ENCODE data around the gene WFIKKN2. TPM values are rescaled to one million over a fixed set of nuclear protein-coding genes. Genes with fewer than 3 reads are reported as not detected.
A peak's percentile ranks its signal among the peaks of the same experiment; 100 is the strongest.

WFIKKN2 gene
- total and polyA plus RNA-seq, 10 of the 15 experiments (the other 5 are each of a cell fraction or from before 2014, with no cell fraction given) = 0.06 TPM; not detected in 9

- TF ChIP-seq RAD21 (IDR thresholded peaks at IDR 0.05; ENCODE audit: insufficient read depth, low read depth, low read length) = no peak
These were observed 26.6 kb downstream of the WFIKKN2 start (continued) for GRCh38 chr17:50861822-50862528.

- ChIA-PET CTCF (interaction anchor here (0.6 to 8.7 kb wide), 15 partner anchors 8 to 386 kb away, joined by 3 to 85 read pairs (median 3); no protein-coding TSS in a partner anchor), SMC1A (ENCODE audit: uncharacterized antibody, unreplicated experiment) (interaction anchor here (0.6 to 5.6 kb wide), 12 partner anchors 8 to 193 kb away, joined by 3 to 46 read pairs (median 4); no protein-coding TSS in a partner anchor), POLR2A (interaction anchor here (0.7 to 1.8 kb wide), 4 partner anchors 8 to 266 kb away, joined by 3 to 8 read pairs (median 4); no protein-coding TSS in a partner anchor), RAD21 (ENCODE audit: unreplicated experiment) (interaction anchor here (2.6 to 3.9 kb wide), 2 partner anchors 11 kb away, joined by 11 to 19 read pairs; no protein-coding TSS in a partner anchor)
- peaks cover 37% of the 10 kb centered on the region for H3K79me2 ChIP-seq (ENCODE audit: control insufficient read depth, insufficient read depth, low read length)
- no peak overlapping the region for H3K9ac ChIP-seq (ENCODE audit: control insufficient read depth, insufficient read depth, low read length)
- H3K36me3 ChIP-seq (ENCODE audit: control insufficient read depth in 2 of 2, insufficient read depth in 2 of 2, low read length in 1 of 2) = no peaks in the 10 kb centered on the region; a peak in 1 of 4 replicates
- H3K4me3 ChIP-seq = no peak overlapping the region
- H3K4me1 ChIP-seq (ENCODE audit: control insufficient read depth, insufficient read depth, low read length) = no peaks in the 10 kb centered on the region
- H3K27me3 ChIP-seq (replicated peaks in 1 of 2; ENCODE audit: control insufficient read depth in 2 of 2, insufficient read depth in 2 of 2, low read length in 1 of 2) = no peaks in the 10 kb centered on the region
- BruUV-seq (replicated peaks) = TSS peak; percentile 67
- no peak overlapping the region for H2AFZ ChIP-seq (ENCODE audit: control insufficient read depth, low read depth, low read length)
- ATAC-seq = no peak
- no peaks in the 10 kb centered on the region for H4K20me1 ChIP-seq (ENCODE audit: control insufficient read depth, insufficient read depth)
- 79% methylated on average over 11 of the region's 11 CpGs for WGBS (ENCODE audit: insufficient coverage, insufficient replicate concordance, low lambda C conversion rate, missing lambda C conversion rate)
- in situ Hi-C loops (cut with MboI) (loop anchor here (5.0 kb wide), 1 partner anchor 49 kb away; no protein-coding TSS in a partner anchor), intact Hi-C loops (cut with micrococcal nuclease; ENCODE audit: unreplicated experiment) (loop anchor here (10.0 kb wide), 1 partner anchor 391 kb away; no protein-coding TSS in a partner anchor)
- no peaks in the 10 kb centered on the region for H3K9me3 ChIP-seq (replicated peaks; ENCODE audit: control insufficient read depth, insufficient read depth, low read length)
- H3K4me2 ChIP-seq (ENCODE audit: control insufficient read depth, insufficient read depth) = peak overlapping the region; percentile 22; the same call in 1 of the 2 replicates
- DNase-seq (ENCODE audit: low read depth, low spot score) = no peak
- H3K27ac ChIP-seq (ENCODE audit: control insufficient read depth, insufficient read depth) = no peak overlapping the region
- FAIRE-seq = no peak
- TF ChIP-seq MYC (IDR thresholded peaks at IDR 0.05; ENCODE audit: insufficient read depth, insufficient read length, insufficient replicate concordance, low read length, severe bottlenecking) (no peak), JUND (IDR thresholded peaks at IDR 0.05; ENCODE audit: low read depth, low read length) (no peak), WRNIP1 (IDR thresholded peaks at IDR 0.05; ENCODE audit: borderline replicate concordance, low read depth, low read length) (no peak), NR2C2 (IDR thresholded peaks at IDR 0.05; ENCODE audit: borderline replicate concordance, control insufficient read depth, insufficient read length, low read depth) (no peak), FOXK2 (IDR thresholded peaks at IDR 0.05) (no peak), YY1 (IDR thresholded peaks at IDR 0.05; ENCODE audit: low read depth, low read length) (no peak), ZNF207 (IDR thresholded peaks at IDR 0.05; ENCODE audit: borderline replicate concordance) (no peak), HDGF (IDR thresholded peaks at IDR 0.05) (no peak), STAT3 (IDR thresholded peaks at IDR 0.05; ENCODE audit: low read depth, low read length) (no peak), RAD21 (IDR thresholded peaks at IDR 0.05; ENCODE audit: insufficient read depth, low read depth, low read length) (peak; percentile 61), PAX5 (IDR thresholded peaks at IDR 0.05; ENCODE audit: borderline replicate concordance, low read depth, low read length) (no peak), CTCF (IDR thresholded peaks at IDR 0.05 in 2 of 3, conservative IDR thresholded peaks at IDR 0.05 in 1 of 3; ENCODE audit: control insufficient read depth in 2 of 3, extremely low read depth in 1 of 3, insufficient read depth in 1 of 3, low read depth in 3 of 3, low read length in 3 of 3) (peak; percentile 50 to 63 (median 59)), ELK1 (IDR thresholded peaks at IDR 0.05; ENCODE audit: low read depth, low read length) (no peak), ZZZ3 (IDR thresholded peaks at IDR 0.05; ENCODE audit: control insufficient read depth, insufficient read length, low read depth) (no peak), IRF5 (IDR thresholded peaks at IDR 0.05; ENCODE audit: borderline replicate concordance) (no peak)
These were observed 27.9 kb downstream of the WFIKKN2 start for GRCh38 chr17:50863221-50863843.

Data from GM12878 (cell line).